Measurements from ENCODE around the gene NOMO2.
"Not testable (repeated sequence)": the region's sequence is repeated elsewhere in the genome, so short reads cannot be mapped to it uniquely, and the experiment has no call there.

GRCh38 chr16:18537004-18537403, 24.9 kb downstream of the NOMO2 start:
- TF ChIP-seq POLR2A (IDR thresholded peaks at IDR 0.05); CTCF (IDR thresholded peaks at IDR 0.05 in 4 of 5, conservative IDR thresholded peaks at IDR 0.05 in 1 of 5): not testable (repeated sequence)
